Endothelial cell of umbilical vein (primary cell): ENCODE measurements around the gene SLC66A2.

Source experiments
- CTCF ChIP-seq, 2 donors: IDR thresholded peaks; 1 replicate in 1 of 2; 2 replicates in 1 of 2; pipeline ENCODE4 v1.5.1; 2011; ENCODE audit warnings: low read length in 2 of 2, mild to moderate bottlenecking in 2 of 2, moderate library complexity in 2 of 2, control low read depth in 1 of 2, inconsistent platforms in 1 of 2, low read depth in 1 of 2; ENCODE audit not compliant: insufficient read depth in 1 of 2; ENCODE audit errors: extremely low read depth in 1 of 2
- MYC ChIP-seq: IDR thresholded peaks from one replicate; pipeline ENCODE4 v1.6.1; 2011; ENCODE audit warnings: mild to moderate bottlenecking, low read depth, low read length
- POLR2AphosphoS5 ChIP-seq: IDR thresholded peaks from 2 replicates; pipeline ENCODE4 v1.6.1; 2012; ENCODE audit warnings: low read depth, mild to moderate bottlenecking, control low read depth, low read length, moderate library complexity; ENCODE audit not compliant: insufficient read depth

DNA sequence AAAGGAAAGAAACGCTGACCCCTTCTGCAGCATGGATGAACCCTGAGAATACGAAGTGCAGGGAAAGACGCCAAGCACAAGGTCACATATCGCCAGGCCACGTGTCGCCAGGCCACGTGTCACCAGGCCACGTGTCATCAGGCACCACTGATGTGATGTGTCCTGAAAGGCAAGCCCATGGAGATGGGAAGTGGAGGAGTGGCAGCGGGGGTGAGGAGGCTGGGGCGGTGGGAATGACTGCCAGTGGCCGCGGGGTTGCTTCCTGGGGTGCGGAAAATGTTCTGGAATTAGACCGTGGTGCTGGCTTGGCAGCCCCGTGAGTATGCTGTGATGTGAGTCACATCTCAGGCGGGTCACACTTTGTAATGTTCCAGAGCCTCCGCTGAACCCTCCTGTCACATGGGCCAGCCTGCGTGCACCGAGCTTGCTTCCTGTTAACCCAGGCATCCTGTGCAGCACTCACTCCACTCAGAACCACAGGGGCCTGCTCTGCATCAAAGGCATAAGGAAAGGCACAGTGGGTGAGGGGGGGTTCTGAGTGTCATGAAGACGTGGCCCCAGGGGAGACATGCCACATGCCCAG is 39.0 kb downstream of the SLC66A2 start:
- TF ChIP-seq CTCF (IDR thresholded peaks at IDR 0.05; ENCODE audit: extremely low read depth in 1 of 2, insufficient read depth in 1 of 2, low read depth in 1 of 2, low read length in 2 of 2) (no peak), POLR2AphosphoS5 (no peak), MYC (no peak)
